Natural killer cell (primary cell): Measurements from ENCODE around the gene STARD7. TPM values are rescaled to one million over a fixed set of nuclear protein-coding genes. Genes with fewer than 3 reads are reported as not detected.
"Not testable (repeated sequence)": the region's sequence is repeated elsewhere in the genome, so short reads cannot be mapped to it uniquely, and the experiment has no call there.

Experiments
- ATAC-seq, 3 donors: fragments of 150-1000 bp in 2 of 3; fragments of 200-7000 bp in 1 of 3; cut with Tn5 transposase; 1 replicate in 1 of 3; 2 replicates in 2 of 3; pipeline ENCODE4 v1.10.0; 2021; ENCODE audit warnings: mild to moderate bottlenecking in 2 of 3, moderate library complexity in 2 of 3
- DNase-seq, 2 donors: peaks; one replicate each; pipeline versions ENCODE4 v3.0.0 to v3.0.0-alpha.2; 2013 to 2021; ENCODE audit warnings: mixed read lengths in 1 of 2
- H3K27ac ChIP-seq: one replicate; pipeline ENCODE4 v1.5.1; 2013; ENCODE audit warnings: mild to moderate bottlenecking, low read length
- H3K27me3 ChIP-seq: one replicate; pipeline ENCODE4 v1.6.1; 2013; ENCODE audit warnings: low read length; ENCODE audit not compliant: control insufficient read depth, insufficient read depth
- H3K36me3 ChIP-seq: one replicate; pipeline ENCODE4 v1.6.1; 2013; ENCODE audit warnings: low read length; ENCODE audit not compliant: control insufficient read depth, insufficient read depth
- H3K4me1 ChIP-seq: one replicate; pipeline ENCODE4 v1.6.1; 2013; ENCODE audit warnings: low read length; ENCODE audit not compliant: control insufficient read depth, insufficient read depth
- H3K4me3 ChIP-seq: one replicate; pipeline ENCODE4 v1.5.1; 2013; ENCODE audit warnings: low read length
- H3K9me3 ChIP-seq: one replicate; pipeline ENCODE4 v1.6.1; 2013; ENCODE audit warnings: low read length; ENCODE audit not compliant: control insufficient read depth, insufficient read depth
- H3K27ac Mint-ChIP-seq, 2 donors: one replicate each; pipeline ENCODE4 v1.8.0; 2022; ENCODE audit warnings: mild to moderate bottlenecking in 2 of 2, mixed read lengths in 2 of 2, moderate library complexity in 1 of 2
- H3K27me3 Mint-ChIP-seq, 2 donors: one replicate each; pipeline ENCODE4 v1.8.0; 2022; ENCODE audit warnings: low read depth in 2 of 2, mixed read lengths in 2 of 2
- H3K36me3 Mint-ChIP-seq: one replicate; pipeline ENCODE4 v1.8.0; 2022; ENCODE audit warnings: mixed read lengths
- H3K4me1 Mint-ChIP-seq, 2 donors: one replicate each; pipeline ENCODE4 v1.8.0; 2022; ENCODE audit warnings: mixed read lengths in 2 of 2
- H3K4me3 Mint-ChIP-seq: one replicate; pipeline ENCODE4 v1.8.0; 2022; ENCODE audit warnings: mild to moderate bottlenecking, moderate library complexity, mixed read lengths
- H3K9me3 Mint-ChIP-seq, 2 donors: one replicate each; pipeline ENCODE4 v1.8.0; 2022; ENCODE audit warnings: mixed read lengths in 2 of 2
- CTCF ChIP-seq: fragments of 200-600 bp; IDR thresholded peaks from one replicate; pipeline ENCODE4 v1.8.0; 2022; ENCODE audit warnings: antibody characterized with exemption
- whole genome bisulfite sequencing: methylation state at CpG from one replicate; pipeline ENCODE4 v1.1.7; 2013; ENCODE audit warnings: missing lambda C conversion rate; ENCODE audit not compliant: insufficient coverage; 5-methylcytosine and 5-hydroxymethylcytosine counted together
- intact Hi-C: fragments of 100-400 bp; cut with micrococcal nuclease; formaldehyde crosslinking; loops from one replicate; pipeline ENCODE4 v1.14.2; 2022
- total RNA-seq, 4 donors: library from RNA; stranded (reverse); fragments of 120-200 nt in 1 of 4; gene quantifications; one replicate each; pipeline versions ENCODE4 v1.2.3 to v1.2.4, GENCODE V29; 2013 to 2022

Gene STARD7
- total RNA-seq, 3 donors from 2014 or later (not counting 1 experiment from before 2014, with no cell fraction given): 62.6 to 106 (median 86.1) TPM

DNA sequence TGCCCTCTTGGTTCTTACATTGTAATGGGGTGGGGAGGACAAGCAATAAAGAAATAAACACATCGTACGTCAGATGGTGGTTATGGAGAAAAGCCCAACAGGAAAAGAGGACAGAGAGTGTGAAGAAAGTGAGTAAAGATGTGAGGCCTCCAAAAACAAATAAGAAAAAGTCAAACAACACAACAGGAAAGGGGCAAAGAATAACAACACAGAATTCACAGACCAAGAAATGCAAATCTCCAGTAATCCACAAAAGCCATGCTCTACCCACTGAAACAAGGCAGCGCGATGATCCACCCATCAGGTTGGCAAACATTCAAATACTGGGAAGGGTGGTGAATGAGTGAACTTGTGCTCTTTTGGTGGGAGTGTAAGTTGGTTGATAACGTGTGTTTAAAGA, 46.7 kb downstream of the STARD7 start:
- DNase-seq (peak in 1 of 2 donors; percentile 67), ATAC-seq (peak; percentile 41 to 52 (median 42))
- H3K4me3 Mint-ChIP-seq: peak overlapping the region; percentile 29
- H3K36me3 ChIP-seq: no peaks in the 10 kb centered on the region
- no peak overlapping the region for H3K4me3 ChIP-seq
- WGBS: 14% methylated on average over 2 of the region's 5 CpGs
- no peaks in the 10 kb centered on the region for H3K36me3 Mint-ChIP-seq
- H3K4me1 ChIP-seq: peaks cover 81% of the 10 kb centered on the region
- no peaks in the 10 kb centered on the region for H3K27me3 Mint-ChIP-seq
- H3K4me1 Mint-ChIP-seq: peaks cover 53 to 72% of the 10 kb centered on the region in 2 donors
- TF ChIP-seq CTCF: no peak
- intact Hi-C loops: no loop called here
- peak overlapping the region; percentile 78 to 99 for H3K27ac Mint-ChIP-seq
- peak overlapping the region; percentile 89 for H3K27ac ChIP-seq
- H3K27me3 ChIP-seq: no peaks in the 10 kb centered on the region
- no peaks in the 10 kb centered on the region for H3K9me3 ChIP-seq
- no peaks in the 10 kb centered on the region for H3K9me3 Mint-ChIP-seq

DNA sequence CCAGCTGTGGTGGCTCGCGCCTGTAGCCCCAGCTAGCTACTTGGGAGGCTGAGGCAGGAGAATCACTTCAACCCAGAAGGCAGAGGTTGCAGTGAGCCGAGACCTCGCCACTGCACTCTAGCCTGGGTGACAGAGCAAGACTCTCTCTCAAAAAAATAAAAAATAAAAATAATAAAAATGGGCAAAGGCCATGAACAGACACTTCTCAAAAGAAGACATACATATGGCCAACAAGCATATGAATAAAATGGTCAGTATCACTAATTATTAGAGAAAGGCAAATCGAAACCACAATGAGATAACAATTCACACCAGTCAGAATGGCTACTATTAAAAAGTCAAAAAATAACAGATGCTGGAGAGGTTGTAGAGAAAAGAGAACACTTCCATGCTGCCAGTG, 48.3 kb downstream of the STARD7 start:
- DNase-seq, intact Hi-C loops, H3K27ac ChIP-seq, H3K27me3 ChIP-seq, H3K27me3 Mint-ChIP-seq, H3K9me3 ChIP-seq, ATAC-seq, H3K9me3 Mint-ChIP-seq, H3K4me3 Mint-ChIP-seq, H3K36me3 ChIP-seq, H3K4me3 ChIP-seq, H3K36me3 Mint-ChIP-seq: not testable (repeated sequence)
- WGBS: 87% methylated on average over 4 of the region's 5 CpGs
- peaks cover 95% of the 10 kb centered on the region for H3K4me1 ChIP-seq
- Mint-ChIP-seq H3K4me1 (peaks cover 53 to 83% of the 10 kb centered on the region in 2 donors), H3K27ac (peak overlapping the region; percentile 78 to 99)

DNA sequence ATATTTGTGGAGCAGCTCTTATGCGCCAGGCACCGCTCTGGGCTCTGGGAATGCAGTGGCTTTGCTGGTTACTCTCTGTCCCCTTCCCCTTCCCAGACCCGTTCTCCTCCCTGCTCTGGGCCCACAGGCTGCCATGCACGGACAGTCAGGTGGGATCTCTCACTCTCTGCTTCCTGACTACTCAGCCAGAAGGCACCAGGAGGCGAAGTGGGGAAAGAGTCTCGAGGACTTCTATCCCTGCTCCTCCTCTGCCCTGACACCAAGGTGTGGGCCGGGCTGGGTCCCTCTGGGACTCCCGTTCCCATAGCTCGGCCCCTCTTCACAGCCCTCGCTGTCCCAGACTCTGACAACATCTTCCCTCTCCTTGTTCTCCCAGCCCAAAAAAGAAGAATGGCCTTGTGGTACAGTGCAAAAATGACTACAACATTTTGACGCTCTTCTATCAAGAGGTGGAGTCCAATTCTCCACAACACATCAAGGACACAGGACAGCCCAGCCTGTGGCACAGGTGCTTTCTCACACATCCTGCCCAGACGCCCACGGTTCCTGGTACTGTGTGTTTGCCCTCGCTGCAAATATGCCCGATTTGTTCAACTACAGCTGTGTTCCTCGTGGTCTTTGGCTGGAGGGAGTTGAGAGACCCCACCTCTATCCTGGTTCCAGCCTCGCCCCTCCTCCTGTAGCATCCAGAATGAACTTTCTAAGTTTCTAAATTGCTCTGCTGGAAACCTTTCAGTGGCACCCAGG, 49.4 kb downstream of the STARD7 start:
- ATAC-seq (no peak), DNase-seq (peak in 1 of 2 donors; percentile 67)
- no peak for TF ChIP-seq CTCF
- H3K9me3 ChIP-seq: no peaks in the 10 kb centered on the region
- no peak overlapping the region for H3K4me3 ChIP-seq
- H3K4me1 Mint-ChIP-seq: peaks cover 45 to 74% of the 10 kb centered on the region in 2 donors
- peak overlapping the region; percentile 64 for H3K27ac ChIP-seq
- intact Hi-C loops: no loop called here
- H3K4me3 Mint-ChIP-seq: peak overlapping the region; percentile 68
- no peaks in the 10 kb centered on the region for H3K36me3 ChIP-seq
- no peaks in the 10 kb centered on the region for H3K9me3 Mint-ChIP-seq
- WGBS: 61% methylated on average over 17 of the region's 17 CpGs
- no peaks in the 10 kb centered on the region for H3K27me3 ChIP-seq
- peaks cover 87% of the 10 kb centered on the region for H3K4me1 ChIP-seq
- H3K27me3 Mint-ChIP-seq: no peaks in the 10 kb centered on the region
- H3K27ac Mint-ChIP-seq: peak overlapping the region; percentile 77 to 92
- H3K36me3 Mint-ChIP-seq: no peaks in the 10 kb centered on the region

DNA sequence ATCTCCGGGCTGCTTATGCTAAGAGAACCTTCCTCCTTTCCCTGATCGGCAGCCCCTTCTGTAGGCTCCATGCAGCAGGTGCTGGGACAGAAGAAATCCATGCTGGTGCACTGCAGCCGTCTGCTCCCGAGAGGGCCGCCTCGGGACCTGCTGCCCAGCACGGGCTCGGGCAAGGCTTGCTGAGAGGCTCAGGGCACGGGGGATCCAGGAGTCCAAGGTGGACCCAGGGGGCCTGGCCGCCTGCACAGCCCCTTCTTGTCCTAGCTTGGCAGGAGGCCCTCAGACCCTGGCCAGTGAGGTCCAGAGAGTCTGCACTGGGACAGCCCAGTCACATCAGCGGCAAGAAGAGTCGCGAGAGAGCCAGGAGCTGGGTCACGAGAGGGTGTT, 50.1 kb downstream of the STARD7 start:
- WGBS: 91% methylated on average over 14 of the region's 14 CpGs
- Histone ChIP-seq H3K4me3 (no peak overlapping the region), H3K27me3 (no peaks in the 10 kb centered on the region), H3K9me3 (no peaks in the 10 kb centered on the region), H3K27ac (peak overlapping the region; percentile 64), H3K4me1 (peaks cover 80% of the 10 kb centered on the region), H3K36me3 (no peaks in the 10 kb centered on the region)
- TF ChIP-seq CTCF: no peak
- Mint-ChIP-seq H3K27me3 (no peaks in the 10 kb centered on the region), H3K27ac (peak overlapping the region in 1 of 2 donors; percentile 92), H3K4me1 (peaks cover 38 to 67% of the 10 kb centered on the region in 2 donors), H3K36me3 (no peaks in the 10 kb centered on the region), H3K9me3 (no peaks in the 10 kb centered on the region), H3K4me3 (no peak overlapping the region)
- DNase-seq (no peak), ATAC-seq (no peak)
- intact Hi-C loops: no loop called here
